Sigmoid colon (tissue), 7 donors: ENCODE data around the gene TBL1XR1. TPM values are rescaled to one million over a fixed set of nuclear protein-coding genes. Genes with fewer than 3 reads are reported as not detected.

ENCODE experiments used
- DNase-seq: peaks from one replicate; pipeline ENCODE4 v3.0.0-alpha.2; 2019
- H3K27ac ChIP-seq, 4 donors: fragments of 200-600 bp; sonication (generic); one replicate each; pipeline ENCODE4 v1.5.1; 2016 to 2019; ENCODE audit warnings: mild to moderate bottlenecking in 1 of 4
- H3K27me3 ChIP-seq, 3 donors: fragments of 200-600 bp; sonication (generic); one replicate each; pipeline ENCODE4 v1.5.1; 2019; ENCODE audit warnings: mild to moderate bottlenecking in 1 of 3
- H3K36me3 ChIP-seq, 4 donors: fragments of 200-600 bp; sonication (generic); one replicate each; pipeline ENCODE4 v1.5.1; 2016 to 2019
- H3K4me1 ChIP-seq, 4 donors: fragments of 200-600 bp; sonication (generic); one replicate each; pipeline ENCODE4 v1.5.1; 2017 to 2019
- H3K4me3 ChIP-seq, 4 donors: fragments of 200-600 bp; sonication (generic); one replicate each; pipeline ENCODE4 v1.5.1; 2017 to 2019; ENCODE audit warnings: mild to moderate bottlenecking in 2 of 4, moderate library complexity in 1 of 4
- H3K9me3 ChIP-seq, 4 donors: fragments of 200-600 bp in 3 of 4; sonication (generic) in 3 of 4; one replicate each; pipeline versions ENCODE4 v1.5.1 to v1.6.1; 2013 to 2019
- CTCF ChIP-seq, 4 experiments: fragments of 450-650 bp in 3 of 4; fragments of 200-600 bp in 1 of 4; IDR thresholded peaks; one replicate each; pipeline ENCODE4 v1.5.1; 2016 to 2019; ENCODE audit warnings: antibody characterized with exemption in 4 of 4, mild to moderate bottlenecking in 3 of 4, moderate library complexity in 2 of 4
- EP300 ChIP-seq, 4 donors: sonication (generic); formaldehyde crosslinking; IDR thresholded peaks; one replicate each; pipeline ENCODE4 v1.6.1; 2017; ENCODE audit warnings: antibody characterized with exemption in 4 of 4
- POLR2A ChIP-seq, 2 donors: fragments of 450-650 bp; IDR thresholded peaks; one replicate each; pipeline ENCODE4 v1.6.1; 2016; ENCODE audit warnings: antibody characterized with exemption in 2 of 2, mild to moderate bottlenecking in 2 of 2, moderate library complexity in 2 of 2
- POLR2AphosphoS5 ChIP-seq, 4 donors: sonication (generic); formaldehyde crosslinking; IDR thresholded peaks; one replicate each; pipeline ENCODE4 v1.6.1; 2017; ENCODE audit warnings: antibody characterized with exemption in 4 of 4
- WGBS, 2 donors: extraction: QIAGEN DNeasy Blood & Tissue Kit; methylation state at CpG; one replicate each; pipeline ENCODE4 v1.1.7; 2013; 5-methylcytosine and 5-hydroxymethylcytosine counted together
- intact Hi-C: fragments of 100-400 bp; cut with DNase I; formaldehyde crosslinking; loops from one replicate; pipeline ENCODE4 v1.15.1; 2023
- polyA plus RNA-seq, 3 donors: library from polyadenylated mRNA; stranded (reverse); fragments of 200-250 nt; gene quantifications; one replicate each; pipeline ENCODE4 v1.2.3, GENCODE V29; 2013
- total RNA-seq, 4 donors: library from RNA; depleted of rRNA; stranded (reverse); fragments of >200 nt; gene quantifications; one replicate each; pipeline ENCODE4 v1.1.0, GENCODE V29; 2016
- donor health status: healthy with polysubstance abuse.
- donor health status: Bipolar disorder and iron deficiency.
- donor health status: healthy.

The TBL1XR1 gene
- total and polyA plus RNA-seq, 7 donors: 20.4 to 131 (median 88.9) TPM

GRCh38 chr3:177041730-177042551 is 155.3 kb downstream of the TBL1XR1 start:
- intact Hi-C loops: loop anchor here (5.0 kb wide), 2 partner anchors 315 to 1280 kb away; no protein-coding TSS in a partner anchor
- peak in 3 of 4 donors; percentile 41 to 75 (median 70) for TF ChIP-seq POLR2AphosphoS5 (IDR thresholded peaks at IDR 0.05)
- TF ChIP-seq POLR2A (IDR thresholded peaks at IDR 0.05): no peak
- TF ChIP-seq EP300 (IDR thresholded peaks at IDR 0.05): peak in 1 of 4 donors; percentile 53
- DNase-seq: no peak
- H3K36me3 ChIP-seq: peaks cover 0 to 30% (median 1%) of the 10 kb centered on the region in 4 donors
- 80 to 82% methylated on average over 8 of the region's 8 CpGs for WGBS, 2 donors
- H3K27me3 ChIP-seq: no peaks in the 10 kb centered on the region
- peaks cover 0 to 49% (median 30%) of the 10 kb centered on the region in 4 donors for H3K4me1 ChIP-seq
- H3K4me3 ChIP-seq: no peak overlapping the region
- peak overlapping the region in 3 of 4 donors; percentile 78 to 79 (median 79) for H3K27ac ChIP-seq
- H3K9me3 ChIP-seq: peaks cover 0 to 3% (median 0%) of the 10 kb centered on the region in 4 donors

GRCh38 chr3:177041021-177041729 is 156.1 kb downstream of the TBL1XR1 start:
- Histone ChIP-seq H3K27me3 (no peaks in the 10 kb centered on the region), H3K4me3 (no peak overlapping the region), H3K27ac (peak overlapping the region in 3 of 4 donors; percentile 78 to 79 (median 79)), H3K36me3 (peaks cover 0 to 30% (median 1%) of the 10 kb centered on the region in 4 donors), H3K4me1 (peaks cover 0 to 42% (median 29%) of the 10 kb centered on the region in 4 donors), H3K9me3 (peaks cover 0 to 3% (median 0%) of the 10 kb centered on the region in 4 donors)
- peak in 2 of 4 donors; percentile 28 to 48 for TF ChIP-seq POLR2AphosphoS5 (IDR thresholded peaks at IDR 0.05)
- no peak for TF ChIP-seq CTCF (IDR thresholded peaks at IDR 0.05)
- intact Hi-C loops: loop anchor here (5.0 kb wide), 2 partner anchors 316 to 1281 kb away; no protein-coding TSS in a partner anchor
- 74 to 76% methylated on average over 2 of the region's 2 CpGs for WGBS, 2 donors
- peak; percentile 84 for DNase-seq

DNA sequence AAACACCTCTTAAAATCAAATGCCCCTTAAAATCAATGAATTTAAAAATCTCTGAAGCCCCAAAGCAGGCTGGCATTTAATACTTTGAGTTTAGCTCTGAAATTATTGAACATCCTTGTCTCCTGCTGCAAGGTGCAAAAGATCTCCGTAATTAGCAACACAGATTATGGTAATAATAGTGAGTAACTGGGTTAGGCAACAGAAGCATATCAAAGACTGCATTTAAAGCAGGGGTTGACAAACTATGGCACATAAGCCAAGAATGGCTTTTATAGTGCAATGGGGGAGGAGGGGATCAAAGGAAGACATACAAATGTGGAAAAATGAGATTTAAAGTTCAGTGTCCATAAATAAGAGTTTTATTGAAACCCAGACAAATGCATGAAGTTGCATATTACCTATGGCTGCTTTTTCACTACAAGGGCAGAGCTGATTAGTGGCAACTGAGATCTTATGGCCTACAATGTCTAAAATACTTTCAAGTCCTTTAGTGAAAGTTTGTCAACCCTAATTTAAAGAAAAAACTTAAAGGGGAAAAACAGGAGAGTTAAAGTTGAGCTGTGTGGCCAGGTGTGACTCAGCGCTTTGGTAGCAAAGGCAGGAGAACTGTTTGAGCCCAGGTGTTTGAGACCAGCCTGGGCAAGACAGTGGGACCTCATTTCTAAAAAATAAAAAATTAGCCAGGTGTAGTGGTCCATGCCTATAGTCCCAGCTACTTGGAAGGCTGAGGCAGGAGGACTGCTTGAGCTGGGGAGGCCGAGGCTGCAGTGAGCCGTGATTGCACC is 157.6 kb downstream of the TBL1XR1 start:
- peak overlapping the region in 3 of 4 donors; percentile 78 to 79 (median 79) for H3K27ac ChIP-seq
- H3K27me3 ChIP-seq: no peaks in the 10 kb centered on the region
- no peak for DNase-seq
- intact Hi-C loops: loop anchor here (5.0 kb wide), 2 partner anchors 318 to 1283 kb away; no protein-coding TSS in a partner anchor
- peaks cover 0 to 25% (median 1%) of the 10 kb centered on the region in 4 donors for H3K36me3 ChIP-seq
- H3K4me1 ChIP-seq: peaks cover 0 to 42% (median 29%) of the 10 kb centered on the region in 4 donors
- WGBS, 2 donors: 95 to 97% methylated on average over 4 of the region's 4 CpGs
- no peak overlapping the region for H3K4me3 ChIP-seq
- no peak for TF ChIP-seq CTCF (IDR thresholded peaks at IDR 0.05)
- TF ChIP-seq POLR2AphosphoS5 (IDR thresholded peaks at IDR 0.05): no peak
- TF ChIP-seq EP300 (IDR thresholded peaks at IDR 0.05): no peak
- peaks cover 0 to 3% (median 0%) of the 10 kb centered on the region in 4 donors for H3K9me3 ChIP-seq

- intact Hi-C loops: no loop called here
- Histone ChIP-seq H3K9me3 (no peaks in the 10 kb centered on the region), H3K4me1 (peaks cover 0 to 35% (median 28%) of the 10 kb centered on the region in 4 donors), H3K27ac (no peak overlapping the region), H3K27me3 (no peaks in the 10 kb centered on the region), H3K36me3 (peaks cover 0 to 45% (median 1%) of the 10 kb centered on the region in 4 donors), H3K4me3 (no peak overlapping the region)
- no peak for TF ChIP-seq EP300 (IDR thresholded peaks at IDR 0.05)
- TF ChIP-seq CTCF (IDR thresholded peaks at IDR 0.05): no peak
- no peak for TF ChIP-seq POLR2AphosphoS5 (IDR thresholded peaks at IDR 0.05)
- no peak for TF ChIP-seq POLR2A (IDR thresholded peaks at IDR 0.05)
- WGBS, 2 donors: 84 to 96% methylated on average over 4 of the region's 4 CpGs
- DNase-seq: no peak
Measured at GRCh38 chr3:177037241-177037640, 160.0 kb downstream of the TBL1XR1 start.
